GM18520 (cell line): ENCODE measurements around the gene CLCN7.

Experiments
- ATAC-seq: cut with Tn5 transposase; IDR thresholded peaks from one replicate; pipeline ENCODE4 v1.9.1; 2021; ENCODE audit not compliant: unreplicated experiment

Gene CLCN7

DNA sequence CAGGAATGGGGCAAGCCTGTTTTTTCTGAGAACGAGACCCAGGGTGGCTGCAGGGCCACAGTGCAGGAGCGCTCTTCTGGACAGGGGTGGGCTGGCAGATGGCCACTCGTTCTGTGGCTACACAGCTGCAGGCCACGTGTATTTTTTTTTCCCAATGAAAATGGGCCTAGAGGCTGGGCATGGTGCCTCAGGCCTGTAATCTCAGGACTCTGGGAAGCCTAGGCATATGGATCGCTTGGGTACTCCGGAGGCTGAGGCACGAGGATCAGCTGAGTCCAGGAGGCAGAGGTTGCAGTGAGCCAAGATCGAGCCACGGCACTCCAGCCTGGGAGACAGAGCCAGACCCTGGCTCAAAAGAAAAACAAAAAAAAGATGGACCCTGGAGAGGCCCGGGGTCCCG, 67.1 kb downstream of the CLCN7 start:
- ATAC-seq, result no peak

DNA sequence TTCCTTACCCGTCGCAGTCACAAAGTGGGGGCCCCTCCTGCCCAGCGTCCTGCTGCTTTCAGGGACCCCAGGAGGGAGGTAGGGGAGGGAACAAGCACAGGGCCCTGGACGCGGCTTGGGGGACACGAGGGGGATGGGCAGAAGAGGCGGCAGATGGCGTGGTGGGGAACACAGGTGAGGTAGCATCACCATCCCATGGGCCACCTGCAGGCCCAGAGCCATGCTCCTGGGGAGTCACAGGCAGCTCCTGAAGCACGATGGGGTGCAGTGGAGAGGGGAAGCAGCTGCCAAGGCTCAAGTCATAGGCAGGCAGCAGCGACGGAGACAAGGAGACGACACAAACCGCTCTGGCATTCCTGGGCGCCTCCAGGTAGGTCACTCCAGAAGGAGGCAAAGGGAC, 71.1 kb downstream of the CLCN7 start:
- no peak for ATAC-seq

DNA sequence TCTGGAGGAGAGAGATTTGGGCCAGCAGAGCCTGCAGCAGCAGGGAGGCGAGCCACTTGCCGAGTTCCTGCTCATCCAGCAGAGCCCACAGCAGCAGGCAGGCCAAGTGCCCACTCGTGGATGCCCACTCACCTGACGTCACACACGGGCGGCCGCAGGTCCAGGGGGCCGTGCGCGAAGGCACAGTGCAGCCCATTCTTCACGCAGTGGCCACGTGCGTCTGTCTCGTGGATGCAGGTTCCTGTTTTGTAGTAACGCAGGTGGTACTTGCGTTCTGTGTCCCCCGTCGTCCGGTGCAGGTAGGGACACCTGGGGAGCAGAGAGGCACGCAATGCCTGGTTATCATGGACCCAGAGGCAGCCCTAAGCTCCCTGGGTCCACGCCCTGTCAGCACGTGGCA, 71.8 kb downstream of the CLCN7 start:
- ATAC-seq, result no peak

DNA sequence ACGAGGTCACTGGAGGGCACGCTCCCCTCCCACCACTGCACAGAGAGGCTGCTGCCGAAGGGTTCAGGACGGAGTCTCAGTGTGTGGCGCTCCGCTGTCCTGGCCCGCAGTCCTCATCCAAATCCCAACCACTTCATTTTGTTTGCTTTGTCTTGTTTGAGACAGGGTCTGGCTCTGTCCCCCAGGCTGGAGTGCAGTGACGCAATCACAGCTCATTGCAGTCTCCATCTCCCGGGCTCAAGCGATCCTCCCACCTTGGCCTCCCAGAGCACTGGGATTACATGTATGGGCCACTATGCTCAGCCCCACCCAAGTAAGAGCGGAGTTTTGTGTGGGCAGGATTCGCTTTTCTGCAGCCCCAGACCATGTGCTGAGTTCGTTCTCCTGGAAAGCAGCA, 73.1 kb downstream of the CLCN7 start:
- no peak for ATAC-seq

DNA sequence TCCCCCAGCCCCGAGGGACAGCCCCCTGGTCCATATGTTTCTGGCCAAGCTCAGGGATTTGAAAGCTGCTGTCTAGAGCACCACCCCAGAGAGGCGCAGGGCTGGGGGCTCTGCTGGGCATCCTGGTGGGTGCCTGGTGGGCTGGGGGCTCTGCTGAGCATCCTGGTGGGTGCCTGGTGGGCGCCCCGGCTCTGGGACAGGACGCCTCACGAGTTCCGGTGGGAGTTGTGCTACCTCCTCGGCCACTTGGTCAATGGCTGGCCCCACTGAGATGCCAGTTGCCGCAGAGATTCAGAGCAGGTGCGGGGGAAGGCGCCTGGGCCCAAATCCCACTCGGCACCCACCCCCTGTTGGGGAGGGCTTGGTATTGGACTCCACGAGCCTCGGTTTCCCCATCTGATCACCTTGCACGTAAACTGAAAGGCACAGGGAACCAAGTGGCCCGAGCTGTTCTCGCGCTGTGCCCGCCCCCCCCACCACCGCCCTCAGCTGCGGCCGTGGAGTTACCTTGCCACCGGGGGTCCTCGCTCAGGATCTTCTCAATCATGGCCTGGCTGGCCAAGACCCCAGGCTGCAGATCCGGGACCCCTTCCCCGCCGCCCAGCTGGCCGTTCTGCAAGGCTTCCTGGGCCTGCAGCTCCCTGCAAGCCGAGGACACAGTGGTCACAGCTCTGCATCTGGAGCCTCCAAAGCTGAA, 73.6 kb downstream of the CLCN7 start:
- no peak for ATAC-seq

DNA sequence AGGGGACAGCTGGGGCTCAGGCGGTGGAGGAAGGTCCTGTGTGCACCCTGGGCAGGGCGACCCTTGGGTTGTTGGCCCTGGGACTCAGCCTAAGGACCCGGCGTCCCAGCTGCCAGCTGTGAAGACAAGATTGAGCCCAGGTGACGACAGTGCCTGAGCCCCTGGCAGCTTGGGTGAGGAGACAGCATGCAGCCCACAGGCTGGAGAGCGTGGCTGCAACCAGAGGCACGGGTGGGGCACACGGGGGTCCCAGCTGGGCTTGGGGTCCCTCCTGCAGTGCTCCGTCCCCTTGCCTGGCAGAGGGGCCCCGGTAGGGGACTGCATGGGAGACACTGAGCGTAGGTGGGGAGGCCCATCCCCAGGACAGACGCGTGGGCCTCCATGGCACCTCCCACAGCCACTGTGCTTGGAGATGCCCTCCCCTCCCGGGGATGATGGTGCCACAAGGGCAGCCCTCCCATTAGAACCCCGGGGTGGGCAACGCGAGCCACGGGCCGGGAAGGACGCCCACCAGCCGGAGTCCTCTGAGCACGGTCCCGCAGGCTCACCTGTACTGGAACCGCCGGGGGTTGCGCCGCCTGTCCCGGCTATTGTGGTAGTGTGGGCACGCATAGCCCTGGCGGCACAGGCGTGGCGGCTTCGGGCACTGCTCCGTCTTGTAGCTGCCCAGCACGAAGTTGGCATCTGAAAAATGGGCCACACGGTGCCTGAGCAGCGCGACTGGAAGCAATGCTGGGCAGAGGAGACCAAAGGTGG, 75.8 kb downstream of the CLCN7 start:
- no peak for ATAC-seq

DNA sequence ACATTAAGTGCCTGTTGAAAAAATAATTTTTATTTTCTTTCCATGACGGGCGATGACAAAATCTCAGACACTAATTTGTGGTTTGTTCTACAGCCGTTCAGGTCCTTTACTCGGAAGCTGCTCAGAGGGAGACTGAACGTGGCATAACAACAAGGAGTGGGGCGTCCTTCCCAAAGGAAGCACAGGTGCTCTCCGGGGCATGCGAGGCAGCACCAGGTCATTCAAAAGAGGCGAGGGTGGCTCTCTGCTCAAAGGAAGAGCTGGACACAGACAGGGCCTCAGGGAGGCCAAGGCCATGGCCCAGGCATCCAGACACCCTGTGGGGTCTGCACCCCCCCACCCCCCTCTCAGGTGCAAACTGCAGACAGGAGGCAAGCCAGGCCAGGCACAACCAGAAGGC, 76.5 kb downstream of the CLCN7 start:
- no peak for ATAC-seq

DNA sequence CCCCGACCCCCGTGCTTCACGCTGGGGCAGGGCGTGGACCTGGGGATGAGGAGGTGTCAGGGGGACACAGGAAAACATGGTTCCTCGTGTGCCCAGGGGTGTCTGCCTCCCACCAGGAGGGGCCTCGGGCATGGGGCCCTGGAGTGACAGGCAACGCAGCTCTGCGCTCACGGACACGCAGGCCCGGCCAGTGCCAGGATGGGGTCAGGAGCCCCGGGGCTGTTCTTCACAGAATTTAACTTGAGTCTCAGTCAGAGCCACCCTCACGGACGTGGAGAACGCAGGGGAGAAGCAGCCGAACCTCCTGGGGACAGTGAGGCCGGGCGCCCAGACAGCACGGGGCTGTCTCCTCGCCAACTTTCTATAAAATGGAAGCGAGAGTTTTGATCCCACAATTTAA, 77.0 kb downstream of the CLCN7 start:
- no peak for ATAC-seq

DNA sequence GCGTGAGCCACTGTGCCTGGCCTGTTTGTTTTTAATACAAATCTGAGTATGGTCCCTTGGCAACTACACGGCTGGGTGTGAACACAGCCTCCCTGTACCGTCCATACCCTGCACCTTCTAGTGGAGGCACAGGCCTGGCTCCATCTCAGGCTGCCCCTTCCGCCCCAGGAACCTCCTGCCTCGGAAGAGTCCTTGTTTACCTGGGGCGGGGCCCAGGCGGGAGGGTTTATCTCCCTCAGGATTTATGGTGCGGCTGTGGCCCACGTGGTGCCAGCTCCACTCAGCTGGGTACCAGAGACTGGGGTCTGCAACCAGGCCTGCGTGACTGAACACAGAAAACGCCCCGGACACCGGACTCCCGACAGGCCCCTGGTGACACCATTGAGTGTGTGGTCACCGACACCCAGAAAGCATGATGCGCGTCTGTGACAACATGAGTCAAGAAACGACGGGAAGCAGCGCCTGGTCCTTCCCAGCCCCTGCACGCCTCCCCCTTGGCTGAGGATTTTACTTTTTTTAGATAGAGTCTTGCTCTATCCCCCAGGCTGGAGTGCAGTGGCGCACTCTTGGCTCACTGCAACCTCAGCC, 79.3 kb downstream of the CLCN7 start:
- no peak for ATAC-seq
